ENCODE measurements around the gene PTPN4.

DNA sequence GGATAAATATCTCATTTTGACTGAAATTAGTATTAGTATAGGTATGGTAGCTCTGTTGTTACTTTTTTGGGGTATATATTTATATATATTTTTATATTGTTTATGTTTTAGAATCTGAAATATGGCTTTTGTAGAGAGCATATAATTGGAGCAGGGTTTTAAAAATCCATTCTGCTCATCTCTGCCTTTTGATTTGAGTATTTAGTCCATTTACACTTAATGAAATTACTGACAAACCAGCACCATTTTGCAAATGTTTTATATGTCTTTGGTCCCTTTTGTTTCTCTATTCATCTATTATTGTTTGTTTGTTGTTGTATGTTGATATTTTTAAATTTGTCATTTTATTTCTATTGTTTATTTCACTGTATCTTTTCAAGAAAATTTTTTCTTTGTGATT is 30.7 kb downstream of the PTPN4 start:
- TF ChIP-seq MAX (IDR thresholded peaks at IDR 0.05) = no peak
- no peak for TF ChIP-seq CEBPB (IDR thresholded peaks at IDR 0.05)
- TF ChIP-seq EP300 (IDR thresholded peaks at IDR 0.05; ENCODE audit: borderline replicate concordance) = no peak
- TF ChIP-seq USF1 (IDR thresholded peaks at IDR 0.05) = no peak
- TF ChIP-seq, protein P1, sequence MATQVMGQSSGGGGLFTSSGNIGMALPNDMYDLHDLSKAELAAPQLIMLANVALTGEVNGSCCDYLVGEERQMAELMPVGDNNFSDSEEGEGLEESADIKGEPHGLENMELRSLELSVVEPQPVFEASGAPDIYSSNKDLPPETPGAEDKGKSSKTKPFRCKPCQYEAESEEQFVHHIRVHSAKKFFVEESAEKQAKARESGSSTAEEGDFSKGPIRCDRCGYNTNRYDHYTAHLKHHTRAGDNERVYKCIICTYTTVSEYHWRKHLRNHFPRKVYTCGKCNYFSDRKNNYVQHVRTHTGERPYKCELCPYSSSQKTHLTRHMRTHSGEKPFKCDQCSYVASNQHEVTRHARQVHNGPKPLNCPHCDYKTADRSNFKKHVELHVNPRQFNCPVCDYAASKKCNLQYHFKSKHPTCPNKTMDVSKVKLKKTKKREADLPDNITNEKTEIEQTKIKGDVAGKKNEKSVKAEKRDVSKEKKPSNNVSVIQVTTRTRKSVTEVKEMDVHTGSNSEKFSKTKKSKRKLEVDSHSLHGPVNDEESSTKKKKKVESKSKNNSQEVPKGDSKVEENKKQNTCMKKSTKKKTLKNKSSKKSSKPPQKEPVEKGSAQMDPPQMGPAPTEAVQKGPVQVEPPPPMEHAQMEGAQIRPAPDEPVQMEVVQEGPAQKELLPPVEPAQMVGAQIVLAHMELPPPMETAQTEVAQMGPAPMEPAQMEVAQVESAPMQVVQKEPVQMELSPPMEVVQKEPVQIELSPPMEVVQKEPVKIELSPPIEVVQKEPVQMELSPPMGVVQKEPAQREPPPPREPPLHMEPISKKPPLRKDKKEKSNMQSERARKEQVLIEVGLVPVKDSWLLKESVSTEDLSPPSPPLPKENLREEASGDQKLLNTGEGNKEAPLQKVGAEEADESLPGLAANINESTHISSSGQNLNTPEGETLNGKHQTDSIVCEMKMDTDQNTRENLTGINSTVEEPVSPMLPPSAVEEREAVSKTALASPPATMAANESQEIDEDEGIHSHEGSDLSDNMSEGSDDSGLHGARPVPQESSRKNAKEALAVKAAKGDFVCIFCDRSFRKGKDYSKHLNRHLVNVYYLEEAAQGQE (IDR thresholded peaks at IDR 0.05; ENCODE audit: low read depth) = no peak
- TF ChIP-seq NFIC (IDR thresholded peaks at IDR 0.05) = no peak
- no peak for TF ChIP-seq YY1 (IDR thresholded peaks at IDR 0.05; ENCODE audit: low read depth)
- TF ChIP-seq CREB1 (IDR thresholded peaks at IDR 0.05; ENCODE audit: low read depth) = no peak
- no peak for TF ChIP-seq FOXM1 (IDR thresholded peaks at IDR 0.05; ENCODE audit: borderline replicate concordance, low read depth)
- TF ChIP-seq ZBTB7A (IDR thresholded peaks at IDR 0.05; ENCODE audit: low read depth) = no peak
- TF ChIP-seq RAD21 (IDR thresholded peaks at IDR 0.05; ENCODE audit: low read depth) = no peak
- no peak for TF ChIP-seq EGR1 (IDR thresholded peaks at IDR 0.05)
- no peak for TF ChIP-seq TAF1 (IDR thresholded peaks at IDR 0.05; ENCODE audit: low read depth)
- TF ChIP-seq TEAD4 (IDR thresholded peaks at IDR 0.05) = no peak
